Measurements from ENCODE around the gene ARID1B.

DNA sequence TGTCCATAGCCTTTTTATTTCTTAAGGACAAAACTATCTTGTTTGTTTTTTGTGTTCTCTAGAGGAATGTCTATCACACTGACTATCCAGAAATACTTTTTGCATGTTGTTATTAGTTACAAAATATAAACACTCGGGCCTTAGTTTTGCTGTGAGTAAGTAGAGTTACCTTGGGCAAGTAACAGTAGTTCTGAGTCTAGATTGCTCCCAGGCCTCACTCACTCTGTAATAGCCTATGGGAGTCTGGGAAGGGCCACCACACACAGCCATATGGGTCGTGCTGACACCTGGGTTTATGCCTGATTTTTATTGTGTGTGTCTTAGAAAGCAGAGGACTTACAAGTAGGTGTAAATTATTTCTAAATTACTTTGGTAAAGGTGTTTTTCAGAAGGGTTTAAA, 360.3 kb downstream of the ARID1B start:
- TF ChIP-seq, protein P1, sequence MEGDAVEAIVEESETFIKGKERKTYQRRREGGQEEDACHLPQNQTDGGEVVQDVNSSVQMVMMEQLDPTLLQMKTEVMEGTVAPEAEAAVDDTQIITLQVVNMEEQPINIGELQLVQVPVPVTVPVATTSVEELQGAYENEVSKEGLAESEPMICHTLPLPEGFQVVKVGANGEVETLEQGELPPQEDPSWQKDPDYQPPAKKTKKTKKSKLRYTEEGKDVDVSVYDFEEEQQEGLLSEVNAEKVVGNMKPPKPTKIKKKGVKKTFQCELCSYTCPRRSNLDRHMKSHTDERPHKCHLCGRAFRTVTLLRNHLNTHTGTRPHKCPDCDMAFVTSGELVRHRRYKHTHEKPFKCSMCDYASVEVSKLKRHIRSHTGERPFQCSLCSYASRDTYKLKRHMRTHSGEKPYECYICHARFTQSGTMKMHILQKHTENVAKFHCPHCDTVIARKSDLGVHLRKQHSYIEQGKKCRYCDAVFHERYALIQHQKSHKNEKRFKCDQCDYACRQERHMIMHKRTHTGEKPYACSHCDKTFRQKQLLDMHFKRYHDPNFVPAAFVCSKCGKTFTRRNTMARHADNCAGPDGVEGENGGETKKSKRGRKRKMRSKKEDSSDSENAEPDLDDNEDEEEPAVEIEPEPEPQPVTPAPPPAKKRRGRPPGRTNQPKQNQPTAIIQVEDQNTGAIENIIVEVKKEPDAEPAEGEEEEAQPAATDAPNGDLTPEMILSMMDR (IDR thresholded peaks at IDR 0.05 in 8 of 11, conservative IDR thresholded peaks at IDR 0.05 in 3 of 11), result no peak
- TF ChIP-seq POLR2AphosphoS5 (IDR thresholded peaks at IDR 0.05), result no peak
